HG02852 (cell line): ENCODE results near the gene PPIG.
"Not testable (repeated sequence)": the region's sequence is repeated elsewhere in the genome, so short reads cannot be mapped to it uniquely, and the experiment has no call there.

Experiments
- ATAC-seq: cut with Tn5 transposase; IDR thresholded peaks from one replicate; pipeline ENCODE4 v1.9.1; 2021; ENCODE audit warnings: mild to moderate bottlenecking, moderate library complexity; ENCODE audit not compliant: unreplicated experiment

Gene PPIG

DNA sequence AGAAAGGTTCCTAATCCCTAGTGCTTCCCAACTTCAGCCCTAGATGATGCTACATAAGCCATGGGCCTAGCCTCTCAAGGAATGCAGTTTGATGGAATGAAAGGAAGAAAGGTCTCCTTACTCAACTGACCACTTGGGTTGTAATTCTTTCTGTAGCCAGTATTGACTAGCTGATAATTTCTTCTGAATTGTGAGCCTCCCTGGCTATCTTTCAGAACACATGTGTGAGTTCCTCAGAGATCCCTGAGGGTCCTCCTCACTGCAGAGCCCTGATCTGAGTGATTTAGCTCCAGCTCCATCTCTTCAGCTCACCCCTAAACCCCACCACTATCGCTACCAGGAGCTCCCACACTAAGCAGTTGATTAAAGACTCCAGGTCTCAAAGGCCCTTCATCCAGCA is 78.6 kb downstream of the PPIG start:
- ATAC-seq = no peak

GRCh38 chr2:169663247-169663646 is 79.1 kb downstream of the PPIG start:
- no peak for ATAC-seq

- no peak for ATAC-seq
Measured at GRCh38 chr2:169664600-169664977, 80.4 kb downstream of the PPIG start.

- no peak for ATAC-seq
Measured at GRCh38 chr2:169664978-169665930, 81.1 kb downstream of the PPIG start.

GRCh38 chr2:169667583-169667982 is 83.4 kb downstream of the PPIG start:
- no peak for ATAC-seq

DNA sequence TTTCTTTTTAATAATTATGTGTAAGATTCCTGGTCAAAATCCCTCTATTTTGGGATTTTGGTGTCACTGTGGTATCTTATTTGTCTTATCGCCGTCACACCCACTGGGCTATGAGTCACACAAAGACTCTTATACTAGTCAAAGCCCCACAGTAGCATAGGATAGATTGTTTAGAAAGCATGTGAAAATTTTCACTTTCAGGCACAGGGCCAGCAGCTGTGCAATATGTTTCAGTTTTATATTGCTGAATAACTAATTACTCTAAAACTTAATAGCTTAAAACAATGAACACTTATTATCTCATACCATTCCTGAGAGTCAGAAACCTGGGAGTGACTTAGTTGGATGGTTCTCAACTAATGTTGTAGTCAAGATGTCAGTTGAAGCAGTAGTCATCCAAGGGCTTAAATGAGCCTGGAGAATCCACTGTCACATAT is 86.1 kb downstream of the PPIG start:
- ATAC-seq = no peak

GRCh38 chr2:169670937-169671336 is 86.8 kb downstream of the PPIG start:
- no peak for ATAC-seq

DNA sequence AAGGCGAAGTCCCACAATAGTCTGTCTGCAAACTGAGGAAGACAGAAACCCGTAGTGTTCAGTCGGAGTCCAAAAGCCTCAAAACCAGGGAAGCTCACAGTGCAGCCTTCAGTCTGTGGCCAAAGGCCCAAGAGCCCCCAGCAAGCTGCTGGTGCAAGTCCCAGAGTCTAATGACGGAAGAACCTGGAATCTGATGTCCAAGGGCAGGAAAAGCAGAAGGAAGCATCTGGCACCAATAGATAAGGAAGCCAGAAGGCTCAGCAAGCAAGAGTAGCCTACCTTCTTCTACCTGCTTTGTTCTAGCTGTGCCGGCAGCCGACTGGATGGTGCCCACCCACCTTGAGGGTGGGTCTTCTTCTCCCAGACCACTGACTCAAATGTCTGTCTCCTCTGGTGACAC is 88.3 kb downstream of the PPIG start:
- ATAC-seq = no peak

GRCh38 chr2:169673106-169673505 is 89.0 kb downstream of the PPIG start:
- ATAC-seq = no peak

DNA sequence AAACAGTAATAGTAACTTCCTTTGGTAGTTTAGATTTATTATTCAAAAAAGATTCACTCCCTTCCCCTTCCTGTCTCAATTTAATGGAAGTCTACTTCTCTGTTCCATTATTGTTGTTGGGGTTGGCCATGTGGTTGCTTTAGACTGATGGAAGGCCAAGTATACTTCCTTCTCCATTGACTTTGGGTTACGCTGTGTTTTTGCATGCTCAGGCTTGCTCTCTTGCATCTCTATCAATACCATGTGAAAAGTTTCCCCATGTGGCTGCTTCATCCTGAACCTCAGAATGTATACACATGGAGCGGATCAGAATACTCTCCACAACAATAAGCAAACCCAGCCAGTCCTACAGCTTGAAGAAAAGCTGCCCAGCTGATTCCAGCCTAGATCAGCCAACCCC is 89.8 kb downstream of the PPIG start:
- ATAC-seq = no peak

DNA sequence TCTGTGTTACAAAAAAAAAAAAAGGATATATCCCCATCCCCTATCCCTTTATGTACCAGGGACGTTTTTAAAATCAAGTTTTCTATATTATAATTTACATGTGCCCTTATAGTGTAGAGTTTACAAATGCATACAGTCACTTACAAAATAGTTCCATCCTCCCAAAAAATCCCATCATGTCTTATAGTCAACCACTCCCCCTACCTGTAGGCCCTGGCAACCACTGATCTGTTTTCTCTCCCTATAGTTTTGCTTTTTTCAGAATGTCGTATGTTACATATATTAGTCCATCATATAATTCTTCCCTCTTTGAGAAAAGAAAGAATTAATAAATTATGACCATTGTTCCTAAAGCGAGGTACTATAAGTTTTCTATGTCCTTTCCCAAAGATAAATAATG is 92.2 kb downstream of the PPIG start:
- ATAC-seq = no peak

GRCh38 chr2:169676850-169677249 is 92.7 kb downstream of the PPIG start:
- no peak for ATAC-seq

DNA sequence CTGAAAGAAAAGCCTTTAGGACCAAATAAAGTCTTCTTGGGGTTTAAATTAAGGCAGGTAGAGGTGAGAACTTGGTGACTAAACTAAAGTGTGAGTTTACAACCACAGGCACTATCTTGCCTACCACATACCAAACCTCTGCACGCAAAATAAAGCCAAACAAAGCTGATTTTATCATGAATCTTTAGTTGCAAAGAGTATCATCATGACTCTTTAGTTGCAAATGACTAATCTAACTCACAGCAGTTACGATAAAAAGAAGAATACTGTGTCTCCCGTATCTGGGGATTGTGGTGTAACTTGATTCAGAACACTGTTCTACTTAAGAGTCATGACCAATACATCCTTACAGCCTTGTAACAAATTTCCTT is 98.9 kb downstream of the PPIG start:
- no peak for ATAC-seq

DNA sequence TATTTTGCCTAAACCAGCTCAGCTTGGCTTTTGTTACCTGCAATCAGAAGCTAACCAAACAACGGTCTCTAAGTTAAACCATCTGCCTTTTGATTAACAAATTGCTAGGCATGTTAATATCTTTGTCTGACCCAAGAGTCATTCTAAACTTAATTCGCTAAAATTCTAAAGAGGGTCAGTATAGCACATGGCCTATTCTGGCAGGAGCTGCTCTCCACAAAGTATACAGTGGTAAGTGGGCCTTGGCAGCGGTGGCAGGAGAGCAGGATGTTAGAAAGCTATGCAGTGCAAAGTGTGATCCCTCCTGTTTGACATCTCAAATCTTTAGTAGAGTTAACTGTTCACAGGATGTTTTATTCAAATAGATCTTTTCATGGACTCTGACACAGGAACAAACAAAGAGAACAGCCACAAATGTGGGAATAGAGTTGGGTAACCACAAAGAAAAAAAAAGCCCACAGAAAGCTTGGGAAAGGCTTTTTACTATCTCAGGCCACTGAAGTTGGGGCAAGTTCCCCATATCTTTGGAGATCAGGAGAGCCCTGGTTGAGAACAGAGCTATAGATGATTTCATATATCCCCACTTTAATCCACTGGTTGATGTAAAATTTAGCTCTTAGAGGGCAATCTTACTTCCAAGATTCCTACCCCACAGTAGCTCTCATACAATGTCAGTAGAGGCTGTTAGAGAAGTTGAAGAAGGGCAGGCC is 99.4 kb downstream of the PPIG start:
- ATAC-seq = no peak

DNA sequence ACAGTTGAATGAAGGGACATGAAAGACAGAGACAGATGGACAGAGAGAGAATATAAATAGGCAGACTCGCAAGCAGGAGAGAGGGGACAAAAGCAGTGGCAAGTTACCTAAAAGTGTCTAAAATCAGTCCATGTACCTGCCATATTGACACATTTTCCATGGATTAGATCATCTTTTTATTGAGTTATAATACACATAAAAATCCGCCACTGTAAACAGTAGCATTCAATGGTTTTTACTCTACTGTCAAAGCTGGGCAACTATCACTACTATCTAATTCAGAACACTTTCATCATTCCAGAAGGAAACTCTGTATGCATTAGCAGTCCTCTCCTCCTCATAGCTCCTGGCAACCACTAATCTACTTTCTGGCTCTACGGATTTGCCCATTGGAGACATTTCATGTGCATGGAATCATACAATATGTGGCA is 100.0 kb downstream of the PPIG start:
- no peak for ATAC-seq

DNA sequence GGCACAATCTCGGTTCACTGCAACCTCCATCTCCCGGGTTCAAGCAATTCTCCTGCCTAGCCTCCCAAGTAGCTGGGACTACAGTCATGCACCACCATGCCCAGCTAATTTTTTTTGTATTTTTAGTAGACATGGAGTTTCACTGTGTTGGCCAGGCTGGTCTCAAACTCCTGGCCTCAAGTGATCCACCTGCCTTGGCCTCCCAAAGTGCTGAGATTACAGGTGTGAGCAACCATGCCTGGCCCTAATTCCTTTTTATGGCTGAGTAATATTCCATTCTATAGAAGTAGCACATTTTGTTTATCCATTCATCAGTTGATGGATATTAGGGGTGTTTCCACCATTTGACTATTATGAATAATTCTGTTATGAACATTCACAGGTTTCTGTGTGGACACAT is 100.6 kb downstream of the PPIG start:
- ATAC-seq = not testable (repeated sequence)

GRCh38 chr2:169686825-169687224 is 102.7 kb downstream of the PPIG start:
- not testable (repeated sequence) for ATAC-seq

DNA sequence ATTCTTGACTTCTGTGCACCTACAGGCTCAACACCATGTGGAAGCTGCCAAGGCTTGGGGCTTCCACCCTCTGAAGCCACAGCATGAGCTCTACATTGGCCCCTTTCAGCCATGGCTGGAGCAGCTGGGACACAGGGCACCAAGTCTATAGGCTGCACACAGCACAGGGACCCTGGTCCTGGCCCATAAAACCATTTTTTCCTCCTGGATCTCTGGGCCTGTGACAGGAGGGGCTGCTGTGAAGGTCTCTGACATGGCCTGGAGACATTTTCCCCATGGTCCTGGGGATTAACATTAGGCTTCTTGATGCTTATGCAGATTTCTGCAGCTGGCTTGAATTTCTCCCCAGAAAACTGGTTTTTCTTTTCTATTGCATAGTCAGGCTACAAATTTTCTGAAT is 103.8 kb downstream of the PPIG start:
- not testable (repeated sequence) for ATAC-seq

DNA sequence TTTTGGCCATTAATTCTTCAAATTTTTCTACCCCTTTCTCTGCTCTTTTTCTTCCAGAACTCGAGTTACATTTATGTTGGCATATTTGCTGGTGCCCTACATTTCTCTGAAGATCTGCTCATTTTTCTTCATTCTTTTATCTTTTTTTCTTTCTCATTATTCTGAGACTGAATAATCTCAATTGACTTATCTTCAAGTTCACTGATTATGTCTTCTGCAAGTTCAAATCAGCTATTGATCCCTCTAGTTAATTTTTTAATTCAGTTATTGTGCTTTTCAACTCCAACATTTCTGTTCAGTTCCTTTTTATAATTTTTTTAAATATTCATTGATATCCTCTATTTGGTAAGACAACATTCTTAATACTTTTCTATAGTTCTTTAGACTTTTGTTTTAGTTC is 106.8 kb downstream of the PPIG start:
- ATAC-seq = no peak
